ENCODE data around the gene PRDM12. TPM values are rescaled to one million over a fixed set of nuclear protein-coding genes. Genes with fewer than 3 reads are reported as not detected.

Gene PRDM12
- total RNA-seq, 1 donor from 2014 or later: not detected

DNA sequence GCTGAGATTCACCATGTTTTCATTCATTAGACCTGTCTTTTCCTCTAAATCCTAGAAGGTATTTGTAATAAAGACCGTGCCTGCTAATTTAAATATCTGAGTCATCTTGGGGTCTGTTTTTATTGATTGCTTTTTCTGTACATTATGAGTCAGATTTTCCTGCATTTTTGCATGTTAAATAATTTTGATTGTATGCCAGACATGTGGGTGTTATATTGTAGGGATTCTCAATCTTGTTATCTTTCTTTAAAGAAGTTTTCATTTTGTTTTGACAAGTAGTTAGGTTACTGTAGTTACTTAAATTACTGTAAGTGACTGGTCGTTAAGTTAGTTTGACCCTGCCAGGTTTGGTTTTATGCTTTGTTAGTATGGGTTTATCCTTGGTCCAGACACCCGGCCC, 64.3 kb downstream of the PRDM12 start:
- ChIA-PET POLR2A (interaction anchor here (0.7 kb wide), 1 partner anchor 15 kb away, joined by 4 read pairs; no protein-coding TSS in a partner anchor), CTCF (no interaction called here)
- intact Hi-C loops (cut with micrococcal nuclease): no loop called here
- H3K4me3 Mint-ChIP-seq: no peak overlapping the region
- ATAC-seq (ENCODE audit: low read depth) (no peak), DNase-seq (no peak)
- peaks cover under 1% of the 10 kb centered on the region for H3K4me1 Mint-ChIP-seq
- no peaks in the 10 kb centered on the region for H3K9me3 Mint-ChIP-seq
- no peak overlapping the region for H3K27ac Mint-ChIP-seq
- TF ChIP-seq CTCF (IDR thresholded peaks at IDR 0.05): no peak
- no peaks in the 10 kb centered on the region for H3K27me3 Mint-ChIP-seq
- H3K36me3 Mint-ChIP-seq (ENCODE audit: low read depth): peaks cover 2% of the 10 kb centered on the region

DNA sequence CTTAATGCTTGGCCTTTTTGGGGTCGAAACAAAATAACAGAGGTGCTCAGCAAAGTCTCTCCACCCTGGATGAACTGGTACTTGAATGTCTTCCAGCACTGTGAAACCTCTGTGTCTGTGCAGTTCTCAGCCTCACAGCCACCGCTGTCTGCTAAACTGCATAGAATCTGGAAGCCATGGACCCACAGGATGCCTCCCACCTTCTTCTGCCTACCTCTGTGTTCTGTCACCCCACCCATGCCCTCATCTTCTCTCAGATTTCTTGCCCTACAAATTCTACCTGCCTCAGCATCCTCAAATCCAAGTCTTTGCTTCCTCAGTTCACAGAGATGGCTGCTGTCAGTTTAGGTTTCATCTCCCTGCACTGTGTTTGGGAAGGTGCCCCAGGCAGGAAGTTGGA, 64.8 kb downstream of the PRDM12 start:
- intact Hi-C loops (cut with micrococcal nuclease): no loop called here
- H3K9me3 Mint-ChIP-seq: no peaks in the 10 kb centered on the region
- no peaks in the 10 kb centered on the region for H3K27me3 Mint-ChIP-seq
- ChIA-PET POLR2A (no interaction called here), CTCF (no interaction called here)
- no peak for ATAC-seq (ENCODE audit: low read depth)
- TF ChIP-seq CTCF (IDR thresholded peaks at IDR 0.05): no peak
- H3K4me1 Mint-ChIP-seq: peaks cover 2% of the 10 kb centered on the region
- no peak overlapping the region for H3K27ac Mint-ChIP-seq
- DNase-seq: no peak
- no peak overlapping the region for H3K4me3 Mint-ChIP-seq
- peaks cover 2% of the 10 kb centered on the region for H3K36me3 Mint-ChIP-seq (ENCODE audit: low read depth)

- no peak for TF ChIP-seq CTCF (IDR thresholded peaks at IDR 0.05)
- Mint-ChIP-seq H3K4me3 (no peak overlapping the region), H3K36me3 (ENCODE audit: low read depth) (peaks cover 4% of the 10 kb centered on the region), H3K27me3 (no peaks in the 10 kb centered on the region), H3K9me3 (no peaks in the 10 kb centered on the region), H3K4me1 (peaks cover 4% of the 10 kb centered on the region), H3K27ac (no peak overlapping the region)
- ATAC-seq (ENCODE audit: low read depth): no peak
- DNase-seq: no peak
- intact Hi-C loops (cut with micrococcal nuclease): no loop called here
- ChIA-PET CTCF (interaction anchor here (0.8 to 1.9 kb wide), 3 partner anchors 17 to 30 kb away, joined by 3 to 4 read pairs (median 3); no protein-coding TSS in a partner anchor), POLR2A (interaction anchor here (0.7 kb wide), 1 partner anchor 49 kb away, joined by 11 read pairs; no protein-coding TSS in a partner anchor)
These were observed 67.0 kb downstream of the PRDM12 start for GRCh38 chr9:130731355-130731754.

GRCh38 chr9:130732136-130732535, 67.7 kb downstream of the PRDM12 start:
- peaks cover 4% of the 10 kb centered on the region for H3K4me1 Mint-ChIP-seq
- TF ChIP-seq CTCF (IDR thresholded peaks at IDR 0.05): no peak
- H3K27ac Mint-ChIP-seq: no peak overlapping the region
- intact Hi-C loops (cut with micrococcal nuclease): no loop called here
- no peak overlapping the region for H3K4me3 Mint-ChIP-seq
- no peaks in the 10 kb centered on the region for H3K27me3 Mint-ChIP-seq
- no peaks in the 10 kb centered on the region for H3K9me3 Mint-ChIP-seq
- ChIA-PET POLR2A (no interaction called here), CTCF (interaction anchor here (0.7 to 1.9 kb wide), 5 partner anchors 17 to 39 kb away, joined by 3 to 4 read pairs (median 3); partner anchors contain the start of gene EXOSC2)
- DNase-seq (no peak), ATAC-seq (ENCODE audit: low read depth) (no peak)
- peaks cover 4% of the 10 kb centered on the region for H3K36me3 Mint-ChIP-seq (ENCODE audit: low read depth)

Other genes with a start within 250 kb of the PRDM12 start
- 1.6 and 2.6 TPM in 2 replicates for gene ASS1, start 219.6 kb upstream of the PRDM12 start, total RNA-seq
- 38.6 and 44.7 TPM in 2 replicates for gene FUBP3, start 85.0 kb upstream of the PRDM12 start, total RNA-seq
- 49.6 and 54.8 TPM in 2 replicates for gene EXOSC2, start 29.2 kb downstream of the PRDM12 start, total RNA-seq
- 32.8 and 41.6 TPM in 2 replicates for gene ABL1, start 170.7 kb downstream of the PRDM12 start, total RNA-seq
- gene QRFP, start 232.2 kb downstream of the PRDM12 start, total RNA-seq: not detected in 2 replicates